Measurements from ENCODE around the gene ATP6V0D1. TPM values are rescaled to one million over a fixed set of nuclear protein-coding genes. Genes with fewer than 3 reads are reported as not detected.

The ATP6V0D1 gene
- total RNA-seq, 1 experiment from 2014 or later, result 76.6 TPM

DNA sequence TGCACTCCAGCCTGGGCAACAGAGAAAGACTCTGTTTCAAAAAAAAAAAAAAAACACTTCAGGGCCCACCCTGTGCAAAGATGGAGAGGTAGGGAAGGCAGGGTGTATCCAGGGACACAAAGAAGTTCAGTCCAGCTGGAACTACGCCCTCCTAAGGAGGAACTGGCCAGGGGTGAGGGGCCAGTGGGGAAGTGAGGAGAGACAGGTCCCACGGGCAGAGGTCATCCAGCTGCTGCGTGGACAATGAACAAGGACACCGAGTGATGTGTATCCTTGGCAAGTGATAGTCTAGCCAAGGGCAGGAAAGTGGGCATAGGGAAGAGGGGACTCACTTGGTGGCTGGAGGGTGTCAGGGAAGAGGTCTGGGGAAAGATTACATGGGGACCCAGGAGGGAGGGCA is 38.3 kb upstream of the ATP6V0D1 start:
- CTCF ChIA-PET, result no interaction called here
- Histone ChIP-seq H3K4me1 (ENCODE audit: insufficient read depth, low read length) (peaks cover 12% of the 10 kb centered on the region), H2AFZ (ENCODE audit: low read length) (no peak overlapping the region), H3K36me3 (ENCODE audit: low read depth, low read length) (no peaks in the 10 kb centered on the region), H3K9me2 (replicated peaks; ENCODE audit: low read length) (no peaks in the 10 kb centered on the region), H3K4me3 (ENCODE audit: low read length) (no peak overlapping the region), H3F3A (ENCODE audit: low read length, unreplicated experiment) (no peaks in the 10 kb centered on the region), H3K9ac (ENCODE audit: low read length) (no peak overlapping the region), H3K27me3 (ENCODE audit: low read length) (no peaks in the 10 kb centered on the region), H4K20me1 (ENCODE audit: low read length) (no peaks in the 10 kb centered on the region), H3K9me3 (ENCODE audit: low read length) (no peaks in the 10 kb centered on the region), H3K27ac (ENCODE audit: low read length) (no peak overlapping the region), H3K79me2 (ENCODE audit: low read length) (no peaks in the 10 kb centered on the region), H3K4me2 (ENCODE audit: low read length) (no peak overlapping the region)
- POLR2A ChIA-PET (ENCODE audit: unreplicated experiment), result no interaction called here
- no TSS peak for BruUV-seq (replicated peaks)
- DNase-seq, result no peak
- intact Hi-C loops (cut with micrococcal nuclease), result no loop called here
- no peak for ATAC-seq
- TF ChIP-seq EZH2phosphoT487 (IDR thresholded peaks at IDR 0.05; ENCODE audit: borderline replicate concordance, low read length) (no peak), EZH2 (IDR thresholded peaks at IDR 0.05; ENCODE audit: low read length, unreplicated experiment) (no peak)
- TF ChIP-seq, protein P1, sequence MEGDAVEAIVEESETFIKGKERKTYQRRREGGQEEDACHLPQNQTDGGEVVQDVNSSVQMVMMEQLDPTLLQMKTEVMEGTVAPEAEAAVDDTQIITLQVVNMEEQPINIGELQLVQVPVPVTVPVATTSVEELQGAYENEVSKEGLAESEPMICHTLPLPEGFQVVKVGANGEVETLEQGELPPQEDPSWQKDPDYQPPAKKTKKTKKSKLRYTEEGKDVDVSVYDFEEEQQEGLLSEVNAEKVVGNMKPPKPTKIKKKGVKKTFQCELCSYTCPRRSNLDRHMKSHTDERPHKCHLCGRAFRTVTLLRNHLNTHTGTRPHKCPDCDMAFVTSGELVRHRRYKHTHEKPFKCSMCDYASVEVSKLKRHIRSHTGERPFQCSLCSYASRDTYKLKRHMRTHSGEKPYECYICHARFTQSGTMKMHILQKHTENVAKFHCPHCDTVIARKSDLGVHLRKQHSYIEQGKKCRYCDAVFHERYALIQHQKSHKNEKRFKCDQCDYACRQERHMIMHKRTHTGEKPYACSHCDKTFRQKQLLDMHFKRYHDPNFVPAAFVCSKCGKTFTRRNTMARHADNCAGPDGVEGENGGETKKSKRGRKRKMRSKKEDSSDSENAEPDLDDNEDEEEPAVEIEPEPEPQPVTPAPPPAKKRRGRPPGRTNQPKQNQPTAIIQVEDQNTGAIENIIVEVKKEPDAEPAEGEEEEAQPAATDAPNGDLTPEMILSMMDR (conservative IDR thresholded peaks at IDR 0.05; ENCODE audit: low read depth, low read length), result no peak

DNA sequence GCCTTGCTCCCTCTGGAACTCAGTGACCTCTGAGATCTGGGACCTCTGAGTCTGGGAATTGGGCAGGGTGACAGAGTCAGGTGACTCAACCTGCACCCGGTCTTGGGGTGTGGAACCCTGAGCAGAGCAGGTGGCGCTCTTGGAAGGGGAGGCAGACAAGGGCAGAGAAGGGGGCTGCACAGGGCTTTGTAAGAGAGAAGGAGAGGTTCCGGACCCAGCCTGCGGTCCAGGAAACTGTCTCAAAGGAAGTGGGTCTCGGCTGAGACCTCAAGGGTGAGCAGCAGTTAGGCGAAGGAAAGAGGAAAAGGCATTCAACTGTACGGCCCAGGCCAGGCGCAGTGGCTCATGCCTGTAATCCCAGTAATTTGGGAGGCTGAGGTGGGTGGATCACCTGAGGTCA is 37.7 kb upstream of the ATP6V0D1 start:
- TF ChIP-seq, protein P1 (conservative IDR thresholded peaks at IDR 0.05; ENCODE audit: low read depth, low read length), result no peak
- TF ChIP-seq EZH2phosphoT487 (IDR thresholded peaks at IDR 0.05; ENCODE audit: borderline replicate concordance, low read length), result no peak
- no peak for TF ChIP-seq EZH2 (IDR thresholded peaks at IDR 0.05; ENCODE audit: low read length, unreplicated experiment)
- intact Hi-C loops (cut with micrococcal nuclease), result no loop called here
- ATAC-seq, result no peak
- Histone ChIP-seq H3K9me2 (replicated peaks; ENCODE audit: low read length) (no peaks in the 10 kb centered on the region), H4K20me1 (ENCODE audit: low read length) (no peaks in the 10 kb centered on the region), H3K4me2 (ENCODE audit: low read length) (no peak overlapping the region), H3K4me3 (ENCODE audit: low read length) (no peak overlapping the region), H2AFZ (ENCODE audit: low read length) (no peak overlapping the region), H3K27me3 (ENCODE audit: low read length) (no peaks in the 10 kb centered on the region), H3K9ac (ENCODE audit: low read length) (no peak overlapping the region), H3F3A (ENCODE audit: low read length, unreplicated experiment) (no peaks in the 10 kb centered on the region), H3K9me3 (ENCODE audit: low read length) (no peaks in the 10 kb centered on the region), H3K27ac (ENCODE audit: low read length) (no peak overlapping the region), H3K36me3 (ENCODE audit: low read depth, low read length) (no peaks in the 10 kb centered on the region), H3K4me1 (ENCODE audit: insufficient read depth, low read length) (peaks cover 12% of the 10 kb centered on the region), H3K79me2 (ENCODE audit: low read length) (no peaks in the 10 kb centered on the region)
- CTCF ChIA-PET, result no interaction called here
- no TSS peak for BruUV-seq (replicated peaks)
- POLR2A ChIA-PET (ENCODE audit: unreplicated experiment), result no interaction called here
- DNase-seq, result no peak

DNA sequence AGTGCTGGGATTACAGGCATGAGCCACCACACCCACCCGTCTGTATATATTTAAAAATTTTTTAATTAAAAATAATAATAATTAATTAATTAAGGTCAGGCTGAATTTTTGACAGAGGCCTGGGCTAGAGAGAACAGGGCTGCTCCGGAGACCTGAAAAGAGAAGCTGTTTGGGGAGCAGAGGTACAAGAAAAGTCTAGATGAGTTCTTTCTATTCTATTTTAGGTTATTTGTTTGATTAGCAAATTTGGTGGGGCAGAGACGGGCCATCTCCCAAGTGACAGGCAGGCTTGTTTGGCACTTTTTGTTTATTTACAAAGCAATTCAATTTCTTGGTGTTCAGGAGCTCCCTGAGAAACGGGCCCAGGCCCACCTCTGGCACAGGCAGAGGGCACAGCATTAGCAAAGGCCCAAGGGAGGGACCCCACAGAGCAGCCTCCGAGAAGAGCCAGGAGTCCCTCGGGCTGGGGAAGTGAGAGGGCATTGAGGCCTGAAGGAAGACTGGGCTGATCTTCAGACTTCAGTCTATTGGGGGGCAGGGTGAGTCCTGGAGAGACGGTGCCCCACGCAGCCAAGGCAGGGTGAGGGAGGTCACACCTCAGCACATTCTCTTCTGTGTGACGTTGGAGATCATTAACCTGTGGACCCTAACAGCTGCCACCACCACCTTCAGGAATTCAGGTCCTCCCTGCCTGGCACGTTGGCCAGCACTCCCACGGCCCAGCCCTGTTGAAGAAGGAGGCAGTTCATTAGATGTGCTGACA is 36.9 kb upstream of the ATP6V0D1 start:
- no peaks in the 10 kb centered on the region for H3K9me2 ChIP-seq (replicated peaks; ENCODE audit: low read length)
- no peaks in the 10 kb centered on the region for H3K36me3 ChIP-seq (ENCODE audit: low read depth, low read length)
- H3K9me3 ChIP-seq (ENCODE audit: low read length), result no peaks in the 10 kb centered on the region
- intact Hi-C loops (cut with micrococcal nuclease), result no loop called here
- no peaks in the 10 kb centered on the region for H4K20me1 ChIP-seq (ENCODE audit: low read length)
- no peak overlapping the region for H3K4me2 ChIP-seq (ENCODE audit: low read length)
- H3K27me3 ChIP-seq (ENCODE audit: low read length), result no peaks in the 10 kb centered on the region
- no TSS peak for BruUV-seq (replicated peaks)
- H3K79me2 ChIP-seq (ENCODE audit: low read length), result no peaks in the 10 kb centered on the region
- H3F3A ChIP-seq (ENCODE audit: low read length, unreplicated experiment), result no peaks in the 10 kb centered on the region
- no peak for DNase-seq
- TF ChIP-seq, protein P1 (conservative IDR thresholded peaks at IDR 0.05; ENCODE audit: low read depth, low read length), result no peak
- TF ChIP-seq EZH2phosphoT487 (IDR thresholded peaks at IDR 0.05; ENCODE audit: borderline replicate concordance, low read length) (no peak), EZH2 (IDR thresholded peaks at IDR 0.05; ENCODE audit: low read length, unreplicated experiment) (no peak)
- H3K4me3 ChIP-seq (ENCODE audit: low read length), result no peak overlapping the region
- no peak overlapping the region for H3K27ac ChIP-seq (ENCODE audit: low read length)
- H3K9ac ChIP-seq (ENCODE audit: low read length), result no peak overlapping the region
- ATAC-seq, result no peak
- H2AFZ ChIP-seq (ENCODE audit: low read length), result no peak overlapping the region
- ChIA-PET CTCF (no interaction called here), POLR2A (ENCODE audit: unreplicated experiment) (no interaction called here)
- H3K4me1 ChIP-seq (ENCODE audit: insufficient read depth, low read length), result peaks cover 12% of the 10 kb centered on the region

All from PC-3 (cell line).